Vagina (tissue), 2 donors: ENCODE data around the gene PROSER2.

ENCODE experiments used
- CTCF ChIP-seq, 3 experiments: fragments of 450-650 bp in 2 of 3; fragments of 200-600 bp in 1 of 3; sonication (generic) in 1 of 3; IDR thresholded peaks; one replicate each; pipeline ENCODE4 v1.5.1; 2017 to 2019; ENCODE audit warnings: antibody characterized with exemption in 3 of 3, mild to moderate bottlenecking in 2 of 3, moderate library complexity in 2 of 3
- POLR2AphosphoS5 ChIP-seq, 2 donors: sonication (generic); formaldehyde crosslinking; IDR thresholded peaks; one replicate each; pipeline ENCODE4 v1.9.0; 2017; ENCODE audit warnings: antibody characterized with exemption in 2 of 2, mild to moderate bottlenecking in 2 of 2, low read depth in 1 of 2; ENCODE audit not compliant: insufficient read depth in 1 of 2

GRCh38 chr10:11910102-11910501 lies 86.9 kb downstream of the PROSER2 start:
- no peak for TF ChIP-seq CTCF (IDR thresholded peaks at IDR 0.05)
- no peak for TF ChIP-seq POLR2AphosphoS5 (IDR thresholded peaks at IDR 0.05; ENCODE audit: insufficient read depth in 1 of 2, low read depth in 1 of 2)
